Gastroesophageal sphincter (tissue), 4 donors: Measurements from ENCODE around the gene ZFHX3. TPM values are rescaled to one million over a fixed set of nuclear protein-coding genes. Genes with fewer than 3 reads are reported as not detected.

Source experiments
- ATAC-seq: fragments of 150-250 bp; one replicate; pipeline ENCODE4 v1.9.1; 2016; ENCODE audit warnings: mild to moderate bottlenecking, moderate library complexity
- H3K27ac ChIP-seq, 4 donors: fragments of 200-600 bp; sonication (generic) in 3 of 4; 1 replicate in 3 of 4; 2 replicates in 1 of 4; pipeline ENCODE4 v1.5.1; 2016 to 2019
- H3K27me3 ChIP-seq: fragments of 200-600 bp; sonication (generic); one replicate; pipeline ENCODE4 v1.5.1; 2019
- H3K36me3 ChIP-seq, 2 donors: fragments of 200-600 bp; sonication (generic); one replicate each; pipeline ENCODE4 v1.5.1; 2019; ENCODE audit warnings: control low read depth in 1 of 2
- H3K4me1 ChIP-seq, 3 donors: fragments of 200-600 bp; sonication (generic); 1 replicate in 2 of 3; 2 replicates in 1 of 3; pipeline ENCODE4 v1.5.1; 2016 to 2019; ENCODE audit warnings: control low read depth in 2 of 3
- H3K4me3 ChIP-seq, 2 donors: fragments of 200-600 bp; sonication (generic); one replicate each; pipeline ENCODE4 v1.5.1; 2019; ENCODE audit warnings: mild to moderate bottlenecking in 1 of 2, moderate library complexity in 1 of 2
- H3K9me3 ChIP-seq, 3 donors: fragments of 200-600 bp; sonication (generic); one replicate each; pipeline ENCODE4 v1.5.1; 2017 to 2019; ENCODE audit warnings: control low read depth in 2 of 3
- CTCF ChIP-seq, 4 experiments: fragments of 200-600 bp in 2 of 4; fragments of 450-650 bp in 2 of 4; sonication (generic) in 1 of 4; IDR thresholded peaks; one replicate each; pipeline ENCODE4 v1.5.1; 2017 to 2019; ENCODE audit warnings: antibody characterized with exemption in 4 of 4, mild to moderate bottlenecking in 2 of 4, moderate library complexity in 2 of 4
- EP300 ChIP-seq: sonication (generic); formaldehyde crosslinking; IDR thresholded peaks from one replicate; pipeline ENCODE4 v1.6.1; 2017; ENCODE audit warnings: antibody characterized with exemption, mild to moderate bottlenecking
- POLR2A ChIP-seq, 2 donors: fragments of 450-650 bp; IDR thresholded peaks; one replicate each; pipeline ENCODE4 v1.6.1; 2017; ENCODE audit warnings: antibody characterized with exemption in 2 of 2, mild to moderate bottlenecking in 2 of 2, moderate library complexity in 1 of 2
- POLR2AphosphoS5 ChIP-seq: sonication (generic); formaldehyde crosslinking; IDR thresholded peaks from one replicate; pipeline ENCODE4 v1.6.1; 2017; ENCODE audit warnings: antibody characterized with exemption
- WGBS, 2 donors: methylation state at CpG; one replicate each; pipeline ENCODE4 v1.1.5; 2018; ENCODE audit warnings: low coverage in 1 of 2; 5-methylcytosine and 5-hydroxymethylcytosine counted together
- total RNA-seq, 4 donors: library from RNA; depleted of rRNA; stranded (reverse); fragments of >200 nt; gene quantifications; one replicate each; pipeline ENCODE4 v1.1.0, GENCODE V29; 2016

ZFHX3 gene
- total RNA-seq, 4 donors from 2014 or later = 24.0 to 47.1 (median 29.5) TPM

GRCh38 chr16:72995151-72995881 lies 52.6 kb downstream of the ZFHX3 start:
- Histone ChIP-seq H3K27ac (no peak overlapping the region), H3K4me3 (no peak overlapping the region), H3K4me1 (peaks cover 3 to 82% (median 13%) of the 10 kb centered on the region in 3 donors), H3K9me3 (no peaks in the 10 kb centered on the region), H3K36me3 (no peaks in the 10 kb centered on the region), H3K27me3 (no peaks in the 10 kb centered on the region)
- 83 to 91% methylated on average over 11 to 15 of the region's 18 CpGs for WGBS, 2 donors
- TF ChIP-seq POLR2A (IDR thresholded peaks at IDR 0.05) (no peak), CTCF (IDR thresholded peaks at IDR 0.05) (peak in 2 of 4 experiments; percentile 11 to 32)
- no peak for ATAC-seq

- no peaks in the 10 kb centered on the region for H3K9me3 ChIP-seq
- peaks cover 6 to 94% (median 29%) of the 10 kb centered on the region in 3 donors for H3K4me1 ChIP-seq
- no peaks in the 10 kb centered on the region for H3K36me3 ChIP-seq
- peak overlapping the region in 3 of 4 donors; percentile 5 to 84 (median 82) for H3K27ac ChIP-seq
- H3K27me3 ChIP-seq = no peaks in the 10 kb centered on the region
- WGBS, 2 donors = 59 to 80% methylated on average over 1 to 6 of the region's 6 CpGs
- no peak for ATAC-seq
- TF ChIP-seq POLR2AphosphoS5 = no peak
- no peak for TF ChIP-seq CTCF (IDR thresholded peaks at IDR 0.05)
- TF ChIP-seq POLR2A (IDR thresholded peaks at IDR 0.05) = no peak
- TF ChIP-seq EP300 = no peak
- no peak overlapping the region for H3K4me3 ChIP-seq
Measured at GRCh38 chr16:72992142-72992601, 55.8 kb downstream of the ZFHX3 start.

GRCh38 chr16:72991644-72992043 lies 56.3 kb downstream of the ZFHX3 start:
- Histone ChIP-seq H3K4me3 (no peak overlapping the region), H3K36me3 (no peaks in the 10 kb centered on the region), H3K27me3 (no peaks in the 10 kb centered on the region), H3K27ac (peak overlapping the region in 3 of 4 donors; percentile 5 to 84 (median 82)), H3K9me3 (no peaks in the 10 kb centered on the region), H3K4me1 (peaks cover 6 to 94% (median 30%) of the 10 kb centered on the region in 3 donors)
- WGBS, 2 donors = 62 to 75% methylated on average over 1 to 6 of the region's 6 CpGs
- no peak for ATAC-seq
- no peak for TF ChIP-seq CTCF (IDR thresholded peaks at IDR 0.05)
- no peak for TF ChIP-seq POLR2AphosphoS5
- TF ChIP-seq EP300 = no peak

- Histone ChIP-seq H3K4me3 (no peak overlapping the region), H3K27ac (peak overlapping the region; percentile 5 to 84 (median 76)), H3K36me3 (no peaks in the 10 kb centered on the region), H3K4me1 (peaks cover 6 to 94% (median 34%) of the 10 kb centered on the region in 3 donors), H3K27me3 (no peaks in the 10 kb centered on the region), H3K9me3 (no peaks in the 10 kb centered on the region)
- 75 to 77% methylated on average over 2 of the region's 2 CpGs for WGBS, 2 donors
- no peak for ATAC-seq
- TF ChIP-seq POLR2AphosphoS5 (no peak), POLR2A (IDR thresholded peaks at IDR 0.05) (no peak), CTCF (IDR thresholded peaks at IDR 0.05) (no peak), EP300 (no peak)
Measured at GRCh38 chr16:72991211-72991610, 56.7 kb downstream of the ZFHX3 start.

GRCh38 chr16:72990571-72990970 lies 57.4 kb downstream of the ZFHX3 start:
- Histone ChIP-seq H3K36me3 (no peaks in the 10 kb centered on the region), H3K27me3 (no peaks in the 10 kb centered on the region), H3K9me3 (no peaks in the 10 kb centered on the region), H3K4me3 (no peak overlapping the region), H3K27ac (peak overlapping the region; percentile 71 to 87 (median 83)), H3K4me1 (peaks cover 6 to 97% (median 41%) of the 10 kb centered on the region in 3 donors)
- no peak for TF ChIP-seq POLR2AphosphoS5
- TF ChIP-seq POLR2A (IDR thresholded peaks at IDR 0.05) = no peak
- TF ChIP-seq EP300 = no peak
- no peak for TF ChIP-seq CTCF (IDR thresholded peaks at IDR 0.05)
- 82 to 96% methylated on average over 8 to 10 of the region's 14 CpGs for WGBS, 2 donors
- no peak for ATAC-seq
